Pancreas (tissue), 10 donors: ENCODE measurements around the gene FOSB. TPM values are rescaled to one million over a fixed set of nuclear protein-coding genes. Genes with fewer than 3 reads are reported as not detected.
"Not testable (repeated sequence)": the region's sequence is repeated elsewhere in the genome, so short reads cannot be mapped to it uniquely, and the experiment has no call there.

Experiments used
- ATAC-seq, 4 donors: fragments of 200-7000 bp; cut with Tn5 transposase; one replicate each; pipeline versions ENCODE4 v1.8.0 to v1.9.1; 2020; ENCODE audit warnings: mild to moderate bottlenecking in 4 of 4, moderate library complexity in 4 of 4
- DNase-seq, 6 donors: peaks; one replicate each; pipeline ENCODE4 v3.0.0-alpha.2; 2020
- FAIRE-seq: peaks from 2 replicates; lab custom pipeline; 2012; peaks lifted over from hg19 to GRCh38; lab: Jason Lieb, UNC
- H3K27ac ChIP-seq, 4 donors: fragments of 200-600 bp; sonication (generic); 1 replicate in 3 of 4; 2 replicates in 1 of 4; pipeline versions ENCODE4 v1.5.0 to v1.8.0; 2020
- H3K27me3 ChIP-seq, 4 donors: fragments of 200-600 bp; one replicate each; pipeline ENCODE4 v1.8.0; 2021
- H3K36me3 ChIP-seq, 3 donors: fragments of 200-600 bp; sonication (generic) in 1 of 3; one replicate each; pipeline versions ENCODE4 v1.5.0 to v1.8.0; 2020 to 2021
- H3K4me1 ChIP-seq, 3 donors: fragments of 200-600 bp; one replicate each; pipeline ENCODE4 v1.8.0; 2021
- H3K4me3 ChIP-seq, 4 donors: fragments of 200-600 bp; sonication (generic) in 2 of 4; one replicate each; pipeline versions ENCODE4 v1.5.0 to v1.8.0; 2020 to 2021
- H3K9me3 ChIP-seq, 4 donors: fragments of 200-600 bp; one replicate each; pipeline ENCODE4 v1.8.0; 2021
- WGBS, 2 donors: extraction: QIAGEN DNeasy Blood & Tissue Kit; methylation state at CpG; one replicate each; pipeline ENCODE4 v1.1.7; 2013; 5-methylcytosine and 5-hydroxymethylcytosine counted together
- intact Hi-C, 3 donors: fragments of 100-400 bp; cut with DNase I; formaldehyde crosslinking; loops; one replicate each; pipeline versions ENCODE4 v1.11.1 to v1.14.2; 2022
- polyA plus RNA-seq, 2 donors: library from polyadenylated mRNA; stranded (reverse); fragments of 200-250 nt; gene quantifications; one replicate each; pipeline ENCODE4 v1.2.3, GENCODE V29; 2013
- total RNA-seq, 6 donors: library from RNA; stranded (reverse); fragmentation: NEBNext Ultra II Directional in 4 of 6; extraction: Animal tissue kit (Norgen Biotek cat#: 25700) in 4 of 6; gene quantifications; one replicate each; pipeline versions ENCODE4 v1.2.1 to v1.2.4, GENCODE V29; 2021 to 2023
- TF ChIP-seq, protein P1 (sequence below), 4 donors: fragments of 200-600 bp; sonication (generic) in 3 of 4; IDR thresholded peaks; one replicate each; pipeline versions ENCODE4 v1.5.0 to v1.8.0; 2021; ENCODE audit warnings: antibody characterized with exemption in 4 of 4
- donor health status: healthy with polysubstance abuse.
- donor health status: DM: no; HTN: no; CAD: no; lungs with moderate emphysema.
- donor health status: DM: no; HTN: no; CAD: no.
- donor health status: control.
- donor health status: control.
- donor health status: Bipolar disorder and iron deficiency.
- donor health status: DM: yes; HTN: yes; CAD: no.
- donor health status: DM: no; HTN: no; CAD: no.
- donor health status: DM: no; HTN: no; CAD: no.
- donor health status: DM: yes; HTN: yes; CAD: no.

The FOSB gene
- total and polyA plus RNA-seq, 8 donors, result 0.79 to 21.6 (median 6.2) TPM

DNA sequence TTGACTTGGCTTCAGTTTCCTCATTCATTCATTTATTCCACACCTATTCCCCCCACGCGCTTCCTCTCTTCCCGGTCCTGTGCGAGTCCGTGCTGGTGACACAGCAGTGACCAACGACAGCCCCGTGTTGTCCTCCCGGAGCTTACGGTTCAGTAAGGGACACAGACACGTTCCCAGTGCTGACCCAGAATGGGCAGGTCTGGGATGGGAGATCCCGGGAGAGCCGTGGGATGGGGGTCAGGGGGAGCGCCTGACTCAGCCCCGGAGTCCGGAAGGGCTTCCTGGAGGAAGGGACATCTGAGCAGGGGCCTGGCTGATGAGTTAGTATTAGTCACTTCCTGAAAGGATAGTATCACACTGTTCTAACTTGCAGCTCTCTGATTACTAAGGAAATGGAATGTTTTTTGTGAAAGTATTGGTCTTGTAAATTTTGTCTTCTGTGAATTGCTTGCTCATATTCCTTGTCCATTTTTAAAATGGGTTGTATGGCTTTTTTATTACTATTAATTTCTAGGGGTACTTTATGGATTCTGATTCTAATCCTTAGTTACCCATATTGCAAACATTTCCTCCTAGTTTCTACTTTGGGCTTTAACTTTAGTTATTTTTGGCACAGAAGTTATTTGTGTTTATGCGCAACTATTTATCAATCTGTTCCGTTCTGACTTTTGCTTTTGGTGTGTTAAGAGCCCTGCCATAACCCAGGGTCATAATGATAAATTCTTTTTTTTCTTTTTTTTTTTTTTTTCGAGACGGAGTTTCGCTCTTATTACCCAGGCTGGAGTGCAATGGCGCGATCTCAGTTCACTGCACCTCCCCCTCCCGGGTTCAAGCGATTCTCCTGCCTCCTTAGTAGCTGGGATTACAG is 43.4 kb upstream of the FOSB start:
- FAIRE-seq, result no peak
- intact Hi-C loops, result no loop called here
- peak; percentile 40 to 65 (median 40) for ATAC-seq
- H3K4me3 ChIP-seq, result peak overlapping the region; percentile 10 to 61 (median 46)
- WGBS, 2 donors, result 6 to 7% methylated on average over 24 of the region's 24 CpGs
- H3K9me3 ChIP-seq, result no peaks in the 10 kb centered on the region
- H3K36me3 ChIP-seq, result no peaks in the 10 kb centered on the region
- DNase-seq, result peak in 5 of 6 donors; percentile 61 to 72 (median 68)
- H3K27me3 ChIP-seq, result no peaks in the 10 kb centered on the region
- H3K4me1 ChIP-seq, result peaks cover 0 to 10% (median 6%) of the 10 kb centered on the region in 3 donors
- peak overlapping the region; percentile 82 to 98 (median 92) for H3K27ac ChIP-seq
- TF ChIP-seq, protein P1, sequence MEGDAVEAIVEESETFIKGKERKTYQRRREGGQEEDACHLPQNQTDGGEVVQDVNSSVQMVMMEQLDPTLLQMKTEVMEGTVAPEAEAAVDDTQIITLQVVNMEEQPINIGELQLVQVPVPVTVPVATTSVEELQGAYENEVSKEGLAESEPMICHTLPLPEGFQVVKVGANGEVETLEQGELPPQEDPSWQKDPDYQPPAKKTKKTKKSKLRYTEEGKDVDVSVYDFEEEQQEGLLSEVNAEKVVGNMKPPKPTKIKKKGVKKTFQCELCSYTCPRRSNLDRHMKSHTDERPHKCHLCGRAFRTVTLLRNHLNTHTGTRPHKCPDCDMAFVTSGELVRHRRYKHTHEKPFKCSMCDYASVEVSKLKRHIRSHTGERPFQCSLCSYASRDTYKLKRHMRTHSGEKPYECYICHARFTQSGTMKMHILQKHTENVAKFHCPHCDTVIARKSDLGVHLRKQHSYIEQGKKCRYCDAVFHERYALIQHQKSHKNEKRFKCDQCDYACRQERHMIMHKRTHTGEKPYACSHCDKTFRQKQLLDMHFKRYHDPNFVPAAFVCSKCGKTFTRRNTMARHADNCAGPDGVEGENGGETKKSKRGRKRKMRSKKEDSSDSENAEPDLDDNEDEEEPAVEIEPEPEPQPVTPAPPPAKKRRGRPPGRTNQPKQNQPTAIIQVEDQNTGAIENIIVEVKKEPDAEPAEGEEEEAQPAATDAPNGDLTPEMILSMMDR (IDR thresholded peaks at IDR 0.05), result no peak

DNA sequence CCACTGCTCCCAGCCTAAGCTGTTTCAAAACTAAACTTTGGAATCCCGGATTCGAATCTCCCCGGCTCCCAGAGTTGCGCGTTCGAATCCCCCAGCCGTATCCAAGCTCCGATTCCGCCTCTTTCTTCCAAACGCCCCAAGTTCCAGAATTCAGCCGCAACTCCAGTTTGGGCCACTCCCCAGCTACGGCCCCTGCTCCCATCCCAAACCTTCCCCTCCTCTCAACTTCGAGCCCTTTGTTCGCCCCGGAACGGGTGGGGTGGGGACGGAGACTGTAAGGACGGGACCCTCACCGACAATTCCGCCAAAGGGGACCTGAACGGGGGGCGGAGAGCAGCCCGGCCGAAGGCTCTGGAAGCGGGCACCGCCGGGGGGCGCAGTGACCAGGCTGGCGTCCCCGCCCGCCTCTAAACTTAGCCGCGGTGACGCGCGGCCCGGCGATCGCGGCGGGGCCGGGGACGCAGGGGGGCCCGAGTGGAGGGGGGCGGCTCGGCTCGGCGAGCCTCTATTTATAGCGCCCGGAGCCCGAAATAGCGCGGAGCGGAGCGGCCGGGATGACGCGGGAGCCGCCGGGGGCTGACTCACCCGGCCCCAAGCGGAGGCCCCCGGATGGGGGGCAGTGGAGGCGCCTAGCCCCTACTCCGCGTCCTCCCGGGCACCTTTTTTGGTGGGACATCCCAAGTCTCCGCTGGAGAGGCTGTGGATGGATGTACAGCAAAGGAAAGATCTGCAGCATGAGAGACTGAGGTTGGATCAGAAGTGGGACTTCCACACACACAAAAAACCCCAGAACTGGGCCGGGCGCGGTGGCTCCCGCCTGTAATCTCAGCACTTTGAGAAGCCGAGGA is 39.2 kb upstream of the FOSB start:
- H3K4me3 ChIP-seq, result peak overlapping the region in 3 of 4 donors; percentile 18 to 55 (median 40)
- ATAC-seq (peak in 3 of 4 donors; percentile 1 to 3 (median 3)), FAIRE-seq (no peak), DNase-seq (peak in 5 of 6 donors; percentile 12 to 72 (median 54))
- no peaks in the 10 kb centered on the region for H3K36me3 ChIP-seq
- H3K27ac ChIP-seq, result no peak overlapping the region
- H3K9me3 ChIP-seq, result no peaks in the 10 kb centered on the region
- H3K27me3 ChIP-seq, result no peaks in the 10 kb centered on the region
- H3K4me1 ChIP-seq, result peaks cover 0 to 3% (median 0%) of the 10 kb centered on the region in 3 donors
- TF ChIP-seq, protein P1 (IDR thresholded peaks at IDR 0.05), result no peak
- 2% methylated on average over 60 to 73 of the region's 73 CpGs for WGBS, 2 donors
- intact Hi-C loops, result no loop called here

DNA sequence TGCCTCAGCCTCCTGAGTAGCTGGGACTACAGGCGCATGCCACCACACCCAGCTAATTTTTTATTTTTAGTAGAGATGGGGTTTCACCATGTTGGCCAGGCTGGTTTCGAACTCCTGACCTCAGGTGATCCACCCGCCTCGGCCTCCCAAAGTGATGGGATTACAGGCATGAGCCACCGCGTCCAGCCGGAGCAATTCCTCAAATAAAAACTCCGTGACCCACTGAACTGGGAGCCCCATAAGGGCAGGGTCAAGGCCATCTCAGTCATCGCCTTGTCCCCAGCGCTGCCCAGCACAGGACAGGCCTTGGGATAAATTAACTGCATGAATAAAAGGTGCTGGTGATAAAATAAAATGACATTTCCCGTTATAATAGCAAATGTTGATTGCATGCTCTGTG is 37.9 kb upstream of the FOSB start:
- DNase-seq, intact Hi-C loops, H3K4me1 ChIP-seq, H3K9me3 ChIP-seq, H3K27me3 ChIP-seq, H3K27ac ChIP-seq, FAIRE-seq, ATAC-seq, H3K4me3 ChIP-seq, H3K36me3 ChIP-seq: not testable (repeated sequence)
- WGBS, 2 donors, result 54 to 56% methylated on average over 11 of the region's 11 CpGs

DNA sequence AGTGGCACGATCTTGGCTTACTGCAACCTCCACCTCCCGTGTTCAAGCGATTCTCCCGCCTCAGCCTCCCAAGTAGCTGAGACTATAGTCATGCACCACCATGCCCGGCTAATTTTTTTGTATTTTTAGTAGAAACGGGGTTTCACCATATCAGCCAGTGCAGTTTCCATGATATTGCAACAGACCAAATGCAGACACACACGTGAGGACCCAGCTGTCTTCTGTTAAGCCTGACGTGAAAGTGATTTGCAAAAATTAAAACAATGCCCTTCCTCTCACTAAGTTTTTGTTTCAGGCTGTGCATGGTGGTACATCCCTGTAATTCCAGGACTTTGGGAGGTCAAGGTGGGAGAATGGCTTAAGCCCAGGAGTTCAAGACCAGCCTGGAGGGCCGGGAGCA is 36.8 kb upstream of the FOSB start:
- H3K36me3 ChIP-seq, intact Hi-C loops, DNase-seq, FAIRE-seq, H3K4me1 ChIP-seq, H3K9me3 ChIP-seq, H3K27me3 ChIP-seq, ATAC-seq, H3K4me3 ChIP-seq, H3K27ac ChIP-seq: not testable (repeated sequence)
- 57 to 68% methylated on average over 9 of the region's 9 CpGs for WGBS, 2 donors

DNA sequence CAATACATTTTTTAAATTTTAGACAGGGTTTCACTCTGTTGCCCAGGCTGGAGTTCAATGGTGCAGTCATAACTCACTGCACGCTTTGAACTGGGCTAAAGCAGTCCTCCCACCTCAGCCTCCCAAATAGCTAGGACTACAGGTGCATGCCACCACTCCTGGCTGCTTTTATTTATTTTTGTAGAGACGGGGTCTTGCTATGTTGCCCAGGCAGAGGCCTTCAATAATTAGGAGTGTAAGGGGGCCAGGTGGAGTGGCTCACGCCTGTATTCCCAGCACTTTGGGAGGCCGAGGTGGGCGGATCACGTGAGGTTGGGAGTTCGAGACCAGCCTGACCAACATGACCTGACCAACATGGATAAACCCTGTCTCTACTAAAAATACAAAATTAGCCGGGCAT is 35.3 kb upstream of the FOSB start:
- H3K4me3 ChIP-seq, DNase-seq, ATAC-seq, intact Hi-C loops, FAIRE-seq, H3K9me3 ChIP-seq, H3K4me1 ChIP-seq, H3K36me3 ChIP-seq, H3K27ac ChIP-seq, H3K27me3 ChIP-seq: not testable (repeated sequence)
- 83 to 93% methylated on average over 8 of the region's 8 CpGs for WGBS, 2 donors

DNA sequence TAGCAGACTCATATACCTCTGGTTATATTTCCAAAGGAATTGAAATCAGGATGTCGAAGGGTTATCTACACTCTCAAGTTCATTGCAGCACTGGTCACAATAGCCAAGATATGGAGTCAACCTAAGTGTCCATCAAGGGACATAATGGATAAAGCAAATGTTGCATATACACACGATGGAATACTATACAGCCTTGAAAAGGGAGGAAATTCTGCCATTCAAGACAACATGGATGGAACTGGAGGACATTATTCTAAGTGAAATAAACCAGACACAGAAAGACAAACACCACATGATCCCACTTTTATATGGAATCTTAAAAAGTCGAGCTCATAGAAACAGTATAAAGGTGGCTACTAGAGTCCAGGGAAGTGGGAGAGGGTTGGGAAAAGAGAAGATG is 30.5 kb upstream of the FOSB start:
- FAIRE-seq, result no peak
- 67 to 83% methylated on average over 3 of the region's 3 CpGs for WGBS, 2 donors
- TF ChIP-seq, protein P1 (IDR thresholded peaks at IDR 0.05), result no peak
- ATAC-seq, result no peak
- H3K27ac ChIP-seq, result no peak overlapping the region
- no peak for DNase-seq
- H3K36me3 ChIP-seq, result no peaks in the 10 kb centered on the region
- no peaks in the 10 kb centered on the region for H3K9me3 ChIP-seq
- H3K27me3 ChIP-seq, result no peaks in the 10 kb centered on the region
- H3K4me3 ChIP-seq, result no peak overlapping the region
- peaks cover 0 to 3% (median 0%) of the 10 kb centered on the region in 3 donors for H3K4me1 ChIP-seq
- intact Hi-C loops, result loop anchor here in 2 of 3 donors (5.0 kb wide), 2 partner anchors 35 to 45 kb away; no protein-coding TSS in a partner anchor
